SJCRH30 (cell line): ENCODE results near the gene H2BK1. TPM values are rescaled to one million over a fixed set of nuclear protein-coding genes. Genes with fewer than 3 reads are reported as not detected.
A peak's percentile ranks its signal among the peaks of the same experiment; 100 is the strongest.

Source experiments
- DNase-seq, 2 experiments: peaks; one replicate each; pipeline ENCODE4 v3.0.0-alpha.2; 2015 to 2020
- H3K27ac ChIP-seq: fragments of 250-450 bp; sonication (Bioruptor Pico); 2 replicates; pipeline ENCODE4 v1.5.1; 2020; ENCODE audit warnings: mild to moderate bottlenecking, moderate library complexity
- H3K27me3 ChIP-seq: fragments of 250-450 bp; sonication (Bioruptor Pico); 2 replicates; pipeline ENCODE4 v1.5.1; 2020; ENCODE audit warnings: mild to moderate bottlenecking, moderate library complexity
- H3K36me3 ChIP-seq: fragments of 250-450 bp; sonication (Bioruptor Pico); 2 replicates; pipeline ENCODE4 v1.5.1; 2020; ENCODE audit warnings: mild to moderate bottlenecking, moderate library complexity
- H3K4me1 ChIP-seq: fragments of 250-450 bp; sonication (Bioruptor Pico); 2 replicates; pipeline ENCODE4 v1.5.1; 2020; ENCODE audit warnings: mild to moderate bottlenecking, moderate library complexity
- H3K4me3 ChIP-seq: fragments of 250-450 bp; sonication (Bioruptor Pico); 2 replicates; pipeline ENCODE4 v1.5.1; 2020; ENCODE audit warnings: mild to moderate bottlenecking, moderate library complexity
- H3K9me3 ChIP-seq: fragments of 250-450 bp; sonication (Bioruptor Pico); replicated peaks from 2 replicates; pipeline ENCODE4 v1.5.1; 2020; ENCODE audit warnings: mild to moderate bottlenecking, moderate library complexity
- total RNA-seq: library from RNA; depleted of rRNA; stranded (reverse); fragments of >200 nt; shearing (Covaris generic); gene quantifications from 2 replicates; pipeline ENCODE4 v1.2.3, GENCODE V29; 2014

Gene H2BK1
- total RNA-seq, 1 experiment from 2014 or later = not detected

GRCh38 chr7:151231080-151231479 is 20.8 kb upstream of the H2BK1 start:
- no peaks in the 10 kb centered on the region for H3K27me3 ChIP-seq
- no peak for DNase-seq
- peaks cover 4% of the 10 kb centered on the region; the same call in 1 of the 2 replicates for H3K4me1 ChIP-seq
- H3K36me3 ChIP-seq = peaks cover 8% of the 10 kb centered on the region
- no peak overlapping the region for H3K4me3 ChIP-seq
- H3K9me3 ChIP-seq = no peaks in the 10 kb centered on the region
- no peak overlapping the region for H3K27ac ChIP-seq

- DNase-seq = no peak
- no peaks in the 10 kb centered on the region for H3K27me3 ChIP-seq
- peaks cover 14% of the 10 kb centered on the region for H3K36me3 ChIP-seq
- H3K4me1 ChIP-seq = peaks cover 14% of the 10 kb centered on the region; the same call in 1 of the 2 replicates
- H3K27ac ChIP-seq = no peak overlapping the region
- no peak overlapping the region for H3K4me3 ChIP-seq
- no peaks in the 10 kb centered on the region for H3K9me3 ChIP-seq
These were observed 19.0 kb upstream of the H2BK1 start for GRCh38 chr7:151229249-151229648.

GRCh38 chr7:151228024-151228866 is 18.0 kb upstream of the H2BK1 start:
- Histone ChIP-seq H3K27ac (no peak overlapping the region), H3K4me1 (peaks cover 12% of the 10 kb centered on the region; the same call in 1 of the 2 replicates), H3K27me3 (no peaks in the 10 kb centered on the region), H3K9me3 (no peaks in the 10 kb centered on the region), H3K36me3 (peaks cover 22% of the 10 kb centered on the region), H3K4me3 (peak overlapping the region; percentile 65)
- DNase-seq = no peak

GRCh38 chr7:151226875-151227782 is 16.8 kb upstream of the H2BK1 start, which contains the start of gene ABCF2:
TSS of gene ABCF2 (minus strand) at chr7:151227205. CDS start at chr7:151226458, 747 bp downstream.
- Histone ChIP-seq H3K27ac (peak within 1 kb of the TSS; percentile 35; the same call in 1 of the 2 replicates), H3K4me3 (peak within 1 kb of the TSS; percentile 65), H3K9me3 (no peaks in the 10 kb centered on the region), H3K27me3 (no peaks in the 10 kb centered on the region), H3K36me3 (peaks cover 33% of the 10 kb centered on the region), H3K4me1 (peaks cover 12% of the 10 kb centered on the region; the same call in 1 of the 2 replicates)
- DNase-seq = peak; percentile 99

GRCh38 chr7:151226560-151226874 is 16.2 kb upstream of the H2BK1 start:
- no peaks in the 10 kb centered on the region for H3K27me3 ChIP-seq
- H3K36me3 ChIP-seq = peaks cover 40% of the 10 kb centered on the region
- peak overlapping the region; percentile 9; the same call in 1 of the 2 replicates for H3K27ac ChIP-seq
- H3K4me1 ChIP-seq = peaks cover 12% of the 10 kb centered on the region; the same call in 1 of the 2 replicates
- no peaks in the 10 kb centered on the region for H3K9me3 ChIP-seq
- no peak for DNase-seq
- peak overlapping the region; percentile 65 for H3K4me3 ChIP-seq

- Histone ChIP-seq H3K9me3 (no peaks in the 10 kb centered on the region), H3K36me3 (peaks cover 42% of the 10 kb centered on the region), H3K4me1 (peaks cover 12% of the 10 kb centered on the region; the same call in 1 of the 2 replicates), H3K27ac (no peak overlapping the region), H3K4me3 (peak overlapping the region; percentile 65), H3K27me3 (no peaks in the 10 kb centered on the region)
- DNase-seq = no peak
These were observed 15.7 kb upstream of the H2BK1 start for GRCh38 chr7:151225948-151226510.

GRCh38 chr7:151223728-151224127 is 13.4 kb upstream of the H2BK1 start:
- peaks cover 12% of the 10 kb centered on the region; the same call in 1 of the 2 replicates for H3K4me1 ChIP-seq
- no peak for DNase-seq
- H3K9me3 ChIP-seq = no peaks in the 10 kb centered on the region
- no peak overlapping the region for H3K4me3 ChIP-seq
- H3K27ac ChIP-seq = no peak overlapping the region
- H3K36me3 ChIP-seq = peaks cover 59% of the 10 kb centered on the region
- H3K27me3 ChIP-seq = no peaks in the 10 kb centered on the region

GRCh38 chr7:151218170-151218569 is 7.9 kb upstream of the H2BK1 start:
- DNase-seq = no peak
- Histone ChIP-seq H3K9me3 (no peaks in the 10 kb centered on the region), H3K4me3 (no peak overlapping the region), H3K4me1 (no peaks in the 10 kb centered on the region), H3K36me3 (peaks cover 77% of the 10 kb centered on the region), H3K27ac (no peak overlapping the region), H3K27me3 (no peaks in the 10 kb centered on the region)

- no peak overlapping the region for H3K4me3 ChIP-seq
- no peaks in the 10 kb centered on the region for H3K9me3 ChIP-seq
- peaks cover 59% of the 10 kb centered on the region for H3K36me3 ChIP-seq
- H3K27ac ChIP-seq = no peak overlapping the region
- DNase-seq = no peak
- H3K4me1 ChIP-seq = no peaks in the 10 kb centered on the region
- H3K27me3 ChIP-seq = no peaks in the 10 kb centered on the region
These were observed 5.1 kb upstream of the H2BK1 start for GRCh38 chr7:151215396-151215795.

- H3K36me3 ChIP-seq = peaks cover 50% of the 10 kb centered on the region
- no peak for DNase-seq
- H3K4me3 ChIP-seq = no peak overlapping the region
- no peak overlapping the region for H3K27ac ChIP-seq
- H3K27me3 ChIP-seq = no peaks in the 10 kb centered on the region
- no peaks in the 10 kb centered on the region for H3K4me1 ChIP-seq
- H3K9me3 ChIP-seq = no peaks in the 10 kb centered on the region
These were observed 3.5 kb upstream of the H2BK1 start for GRCh38 chr7:151213826-151214225.

- Histone ChIP-seq H3K27me3 (peaks cover 4% of the 10 kb centered on the region), H3K9me3 (no peaks in the 10 kb centered on the region), H3K4me1 (no peaks in the 10 kb centered on the region), H3K36me3 (peaks cover 39% of the 10 kb centered on the region), H3K4me3 (no peak overlapping the region), H3K27ac (no peak overlapping the region)
- DNase-seq = no peak
These were observed 2.3 kb upstream of the H2BK1 start for GRCh38 chr7:151212626-151213025.

- Histone ChIP-seq H3K36me3 (peaks cover 33% of the 10 kb centered on the region), H3K4me1 (no peaks in the 10 kb centered on the region), H3K9me3 (no peaks in the 10 kb centered on the region), H3K27ac (no peak overlapping the region), H3K27me3 (peaks cover 7% of the 10 kb centered on the region), H3K4me3 (no peak overlapping the region)
- DNase-seq = no peak
These were observed 976 bp upstream of the H2BK1 start for GRCh38 chr7:151211155-151211772.

GRCh38 chr7:151209588-151209987 is 700 bp downstream of the H2BK1 start:
- Histone ChIP-seq H3K9me3 (no peaks in the 10 kb centered on the region), H3K27me3 (peaks cover 12% of the 10 kb centered on the region), H3K4me3 (no peak overlapping the region), H3K4me1 (no peaks in the 10 kb centered on the region), H3K36me3 (peaks cover 16% of the 10 kb centered on the region), H3K27ac (no peak overlapping the region)
- DNase-seq = no peak

GRCh38 chr7:151208253-151208862 is 1.9 kb downstream of the H2BK1 start:
- Histone ChIP-seq H3K36me3 (peaks cover 10% of the 10 kb centered on the region; the same call in 1 of the 2 replicates), H3K27ac (no peak overlapping the region), H3K9me3 (no peaks in the 10 kb centered on the region), H3K4me1 (no peaks in the 10 kb centered on the region), H3K4me3 (no peak overlapping the region), H3K27me3 (peaks cover 12% of the 10 kb centered on the region)
- DNase-seq = no peak
